NB4 (cell line): ENCODE measurements around the gene UGT1A7.

Source experiments
- CTCF ChIP-seq: IDR thresholded peaks from one replicate; pipeline ENCODE4 v1.5.1; 2012; ENCODE audit warnings: low read depth, low read length
- MAX ChIP-seq: IDR thresholded peaks from 2 replicates; pipeline ENCODE4 v1.6.1; 2011; ENCODE audit warnings: low read depth, low read length
- MYC ChIP-seq: IDR thresholded peaks from 2 replicates; pipeline ENCODE4 v1.6.1; 2011; ENCODE audit warnings: low read depth, low read length
- POLR2A ChIP-seq: IDR thresholded peaks from 2 replicates; pipeline ENCODE4 v1.6.1; 2011; ENCODE audit warnings: mild to moderate bottlenecking; ENCODE audit not compliant: insufficient read length; ENCODE audit errors: extremely low read depth

- no peak for TF ChIP-seq CTCF
- no peak for TF ChIP-seq POLR2A
- no peak for TF ChIP-seq MAX
- no peak for TF ChIP-seq MYC
These were observed 135.7 kb downstream of the UGT1A7 start for GRCh38 chr2:233817361-233817911.
